Calu3 (cell line): Measurements from ENCODE around the gene KCNMB1. TPM values are rescaled to one million over a fixed set of nuclear protein-coding genes. Genes with fewer than 3 reads are reported as not detected.

Experiments
- BruUV-seq: library from RNA; stranded (reverse); fragments of 400-500 nt; replicated peaks from 2 replicates; lab custom pipeline; 2021; lab: Mats Ljungman, UMichigan
- CTCF ChIA-PET: fragments of 300-600 bp; sonication (Branson Sonifier 250); formaldehyde crosslinking; loops from one replicate; lab custom pipeline; 2022; ENCODE audit warnings: antibody characterized with exemption; lab: Charles Lee
- DNase-seq: peaks from one replicate; pipeline ENCODE4 v3.0.0; 2022
- H3K27ac Mint-ChIP-seq: one replicate; pipeline ENCODE4 v1.8.0; 2022; ENCODE audit warnings: mixed read lengths; ENCODE audit not compliant: unreplicated experiment
- H3K27me3 Mint-ChIP-seq: one replicate; pipeline ENCODE4 v1.8.0; 2022; ENCODE audit warnings: mixed read lengths; ENCODE audit not compliant: unreplicated experiment
- H3K36me3 Mint-ChIP-seq: one replicate; pipeline ENCODE4 v1.8.0; 2022; ENCODE audit warnings: mild to moderate bottlenecking, moderate library complexity, mixed read lengths; ENCODE audit not compliant: insufficient read depth, unreplicated experiment
- H3K4me1 Mint-ChIP-seq: one replicate; pipeline ENCODE4 v1.8.0; 2022; ENCODE audit warnings: mild to moderate bottlenecking, low read depth, mixed read lengths; ENCODE audit not compliant: unreplicated experiment
- H3K4me3 Mint-ChIP-seq: one replicate; pipeline ENCODE4 v1.8.0; 2022; ENCODE audit warnings: mild to moderate bottlenecking, low read depth, moderate library complexity, mixed read lengths; ENCODE audit not compliant: unreplicated experiment
- H3K9me3 Mint-ChIP-seq: one replicate; pipeline ENCODE4 v1.8.0; 2022; ENCODE audit warnings: low read depth, mixed read lengths; ENCODE audit not compliant: unreplicated experiment
- CTCF ChIP-seq: fragments of 200-600 bp; IDR thresholded peaks from one replicate; pipeline ENCODE4 v1.8.0; 2022; ENCODE audit warnings: antibody characterized with exemption; ENCODE audit not compliant: unreplicated experiment
- intact Hi-C: fragments of 100-400 bp; cut with micrococcal nuclease; formaldehyde crosslinking; loops from one replicate; pipeline ENCODE4 v1.10.0; 2022; ENCODE audit not compliant: unreplicated experiment
- total RNA-seq: library from RNA; stranded (reverse); gene quantifications from 2 replicates; pipeline ENCODE4 v1.2.3, GENCODE V29; 2022

The KCNMB1 gene
- total RNA-seq, 1 experiment from 2014 or later, result not detected

- intact Hi-C loops, result loop anchor here (5.0 kb wide), 1 partner anchor 74 kb away; no protein-coding TSS in a partner anchor
- CTCF ChIA-PET, result interaction anchor here (1.0 to 1.4 kb wide), 2 partner anchors 9 to 122 kb away, joined by 4 read pairs; no protein-coding TSS in a partner anchor
- no peaks in the 10 kb centered on the region for H3K9me3 Mint-ChIP-seq
- peaks cover 100% of the 10 kb centered on the region for H3K27me3 Mint-ChIP-seq
- no peaks in the 10 kb centered on the region for H3K4me1 Mint-ChIP-seq
- H3K4me3 Mint-ChIP-seq, result no peak overlapping the region
- TF ChIP-seq CTCF, result no peak
- no peak overlapping the region for H3K27ac Mint-ChIP-seq
- no peak for DNase-seq
- H3K36me3 Mint-ChIP-seq, result no peaks in the 10 kb centered on the region
- no TSS peak for BruUV-seq
These were observed 41.0 kb downstream of the KCNMB1 start for GRCh38 chr5:170348137-170348633.

- no TSS peak for BruUV-seq
- intact Hi-C loops, result loop anchor here (5.0 kb wide), 1 partner anchor 75 kb away; no protein-coding TSS in a partner anchor
- no peak for DNase-seq
- TF ChIP-seq CTCF, result no peak
- Mint-ChIP-seq H3K27me3 (peaks cover 100% of the 10 kb centered on the region), H3K9me3 (no peaks in the 10 kb centered on the region), H3K4me3 (no peak overlapping the region), H3K36me3 (no peaks in the 10 kb centered on the region), H3K4me1 (no peaks in the 10 kb centered on the region), H3K27ac (no peak overlapping the region)
- CTCF ChIA-PET, result no interaction called here
These were observed 42.1 kb downstream of the KCNMB1 start for GRCh38 chr5:170347022-170347567.

- intact Hi-C loops, result loop anchor here (5.0 kb wide), 1 partner anchor 76 kb away; no protein-coding TSS in a partner anchor
- no peak for TF ChIP-seq CTCF
- H3K27me3 Mint-ChIP-seq, result peaks cover 100% of the 10 kb centered on the region
- H3K27ac Mint-ChIP-seq, result no peak overlapping the region
- H3K9me3 Mint-ChIP-seq, result no peaks in the 10 kb centered on the region
- no peak overlapping the region for H3K4me3 Mint-ChIP-seq
- BruUV-seq, result no TSS peak
- no peaks in the 10 kb centered on the region for H3K36me3 Mint-ChIP-seq
- DNase-seq, result no peak
- CTCF ChIA-PET, result no interaction called here
- no peaks in the 10 kb centered on the region for H3K4me1 Mint-ChIP-seq
These were observed 43.2 kb downstream of the KCNMB1 start for GRCh38 chr5:170345971-170346370.

- intact Hi-C loops, result no loop called here
- no peaks in the 10 kb centered on the region for H3K4me1 Mint-ChIP-seq
- peaks cover 72% of the 10 kb centered on the region for H3K27me3 Mint-ChIP-seq
- DNase-seq, result no peak
- H3K36me3 Mint-ChIP-seq, result no peaks in the 10 kb centered on the region
- TF ChIP-seq CTCF, result no peak
- CTCF ChIA-PET, result no interaction called here
- BruUV-seq, result no TSS peak
- H3K27ac Mint-ChIP-seq, result no peak overlapping the region
- no peak overlapping the region for H3K4me3 Mint-ChIP-seq
- H3K9me3 Mint-ChIP-seq, result no peaks in the 10 kb centered on the region
These were observed 46.0 kb downstream of the KCNMB1 start for GRCh38 chr5:170343177-170343576.
